Activated naive CD8-positive, alpha-beta T cell treated with anti-CD3 and anti-CD28 coated beads, Interleukin-2, amount 10 ng/mL, durations not matched to agents 7 days and 5 days (primary cell): ENCODE data around the gene SLC35F6. TPM values are rescaled to one million over a fixed set of nuclear protein-coding genes. Genes with fewer than 3 reads are reported as not detected.

ENCODE experiments used
- ATAC-seq: fragments of 150-1000 bp; cut with Tn5 transposase; one replicate; pipeline ENCODE4 v1.10.0; 2021; ENCODE audit warnings: low read depth, moderate library complexity
- POLR2A ChIA-PET: fragments of 350-600 bp; sonication (Branson Sonifier 250); formaldehyde crosslinking; loops from one replicate; lab custom pipeline; 2021; ENCODE audit warnings: antibody characterized with exemption; lab: Charles Lee
- DNase-seq: peaks from one replicate; pipeline ENCODE4 v3.0.0; 2021
- H3K27ac Mint-ChIP-seq: one replicate; pipeline ENCODE4 v1.8.0; 2022; ENCODE audit warnings: mild to moderate bottlenecking, mixed read lengths
- H3K27me3 Mint-ChIP-seq: one replicate; pipeline ENCODE4 v1.8.0; 2022; ENCODE audit warnings: mild to moderate bottlenecking, moderate library complexity, mixed read lengths
- H3K36me3 Mint-ChIP-seq: one replicate; pipeline ENCODE4 v1.8.0; 2021; ENCODE audit warnings: mild to moderate bottlenecking, mixed read lengths
- H3K4me1 Mint-ChIP-seq: one replicate; pipeline ENCODE4 v1.8.0; 2021; ENCODE audit warnings: mixed read lengths
- H3K4me3 Mint-ChIP-seq: one replicate; pipeline ENCODE4 v1.8.0; 2022; ENCODE audit warnings: mild to moderate bottlenecking, moderate library complexity, mixed read lengths
- H3K9me3 Mint-ChIP-seq: one replicate; pipeline ENCODE4 v1.8.0; 2021; ENCODE audit warnings: mixed read lengths
- total RNA-seq, 2 experiments: library from RNA; stranded (reverse); gene quantifications; one replicate each; pipeline ENCODE4 v1.2.3, GENCODE V29; 2021

SLC35F6 gene
- total RNA-seq, 2 experiments from 2014 or later, result 19.5 to 19.7 TPM

DNA sequence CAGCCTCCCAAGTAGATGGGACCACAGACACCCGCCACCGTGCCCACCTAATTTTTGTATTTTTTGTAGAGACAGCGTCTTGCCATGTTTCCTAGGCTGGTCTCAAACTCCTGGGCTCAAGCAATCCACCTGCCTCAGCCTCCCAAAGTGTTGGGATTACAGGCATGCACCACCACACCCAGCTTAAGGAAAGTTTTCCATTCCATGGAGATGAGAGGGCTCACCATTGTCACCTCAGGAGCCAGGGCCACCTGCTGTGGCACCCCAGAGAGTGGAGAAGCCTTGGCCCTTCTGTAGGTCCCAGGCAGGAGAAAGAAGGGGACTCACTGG is 4.6 kb downstream of the SLC35F6 start:
- Mint-ChIP-seq H3K36me3 (peaks cover 5% of the 10 kb centered on the region), H3K4me3 (peak overlapping the region; percentile 48), H3K9me3 (no peaks in the 10 kb centered on the region), H3K27me3 (no peaks in the 10 kb centered on the region), H3K27ac (peak overlapping the region; percentile 50), H3K4me1 (peaks cover 57% of the 10 kb centered on the region)
- DNase-seq (no peak), ATAC-seq (no peak)
- POLR2A ChIA-PET, result interaction anchor here (1.3 to 1.4 kb wide), 3 partner anchors 10 to 282 kb away, joined by 3 to 7 read pairs (median 3); partner anchors contain the start of gene CENPA

DNA sequence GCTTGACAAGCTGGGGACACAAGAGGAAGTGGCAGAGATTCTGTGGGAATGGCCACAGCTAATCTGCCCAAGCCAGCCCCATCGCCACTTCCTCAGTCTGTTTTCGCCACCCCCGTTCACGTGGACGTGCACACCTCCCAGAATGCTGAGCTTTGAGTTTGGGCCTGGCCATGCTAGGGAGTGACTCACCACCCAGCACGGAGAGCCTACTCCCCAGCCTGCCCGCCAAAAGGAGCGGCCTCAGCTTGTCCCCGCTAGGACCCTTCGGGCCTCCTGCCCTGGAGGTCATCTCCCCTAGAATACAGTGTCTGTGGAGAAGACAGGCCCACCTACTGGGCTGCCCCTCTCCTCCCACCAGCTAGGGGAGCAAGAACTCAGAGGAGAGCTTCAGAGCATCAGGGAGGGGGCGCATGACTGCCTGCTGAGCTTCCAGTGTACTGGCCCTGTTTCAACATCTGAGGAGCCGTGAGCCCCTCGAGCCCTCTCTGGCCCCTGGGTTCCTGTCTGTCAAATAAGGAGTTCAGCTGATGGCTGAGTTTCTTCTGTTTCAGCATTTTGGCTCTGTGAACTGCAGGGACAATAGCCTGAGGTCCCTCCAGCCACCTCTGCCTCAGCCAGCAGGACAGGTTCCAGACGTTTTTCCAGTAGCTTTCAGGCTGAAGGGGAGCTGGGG is 5.1 kb downstream of the SLC35F6 start:
- H3K27me3 Mint-ChIP-seq, result no peaks in the 10 kb centered on the region
- peak overlapping the region; percentile 48 for H3K4me3 Mint-ChIP-seq
- DNase-seq (peak; percentile 50), ATAC-seq (peak; percentile 49)
- peaks cover 57% of the 10 kb centered on the region for H3K4me1 Mint-ChIP-seq
- peaks cover 5% of the 10 kb centered on the region for H3K36me3 Mint-ChIP-seq
- H3K9me3 Mint-ChIP-seq, result no peaks in the 10 kb centered on the region
- POLR2A ChIA-PET, result interaction anchor here (1.3 to 1.4 kb wide), 3 partner anchors 11 to 281 kb away, joined by 3 to 7 read pairs (median 3); partner anchors contain the start of gene CENPA
- H3K27ac Mint-ChIP-seq, result peak overlapping the region; percentile 50

DNA sequence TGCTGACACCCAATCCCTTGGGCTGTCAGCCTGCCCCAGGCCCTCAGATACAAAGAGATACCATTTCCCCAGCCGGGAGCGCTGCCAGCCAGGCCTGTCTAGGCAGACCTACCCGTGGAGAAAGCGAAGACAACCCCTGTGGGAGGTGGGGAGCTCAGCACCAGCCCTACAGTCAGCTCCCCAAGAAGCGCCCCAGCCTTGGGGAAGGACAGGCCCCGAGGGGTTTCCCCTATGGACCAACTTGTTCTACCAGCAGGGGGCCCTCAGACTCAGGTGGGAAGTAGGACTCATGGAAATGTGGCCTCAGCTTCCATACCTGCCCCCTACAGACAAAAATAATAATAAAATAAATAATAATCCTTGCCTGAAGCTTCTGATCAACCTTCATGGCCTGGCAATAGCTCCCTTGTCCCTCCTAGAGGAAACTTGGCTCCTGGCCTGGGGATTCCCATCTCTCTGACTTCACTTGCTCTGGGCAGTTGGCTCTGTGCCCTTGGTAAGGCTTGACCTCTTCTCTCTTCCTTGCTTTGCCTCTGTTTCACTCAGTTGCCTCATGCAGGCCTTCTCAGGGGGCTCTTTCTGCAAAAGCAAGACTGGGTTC is 7.0 kb downstream of the SLC35F6 start:
- H3K27ac Mint-ChIP-seq, result peak overlapping the region; percentile 19
- no peaks in the 10 kb centered on the region for H3K27me3 Mint-ChIP-seq
- H3K36me3 Mint-ChIP-seq, result peaks cover 4% of the 10 kb centered on the region
- H3K4me3 Mint-ChIP-seq, result peak overlapping the region; percentile 1
- DNase-seq (no peak), ATAC-seq (no peak)
- POLR2A ChIA-PET, result no interaction called here
- peaks cover 45% of the 10 kb centered on the region for H3K4me1 Mint-ChIP-seq
- no peaks in the 10 kb centered on the region for H3K9me3 Mint-ChIP-seq

DNA sequence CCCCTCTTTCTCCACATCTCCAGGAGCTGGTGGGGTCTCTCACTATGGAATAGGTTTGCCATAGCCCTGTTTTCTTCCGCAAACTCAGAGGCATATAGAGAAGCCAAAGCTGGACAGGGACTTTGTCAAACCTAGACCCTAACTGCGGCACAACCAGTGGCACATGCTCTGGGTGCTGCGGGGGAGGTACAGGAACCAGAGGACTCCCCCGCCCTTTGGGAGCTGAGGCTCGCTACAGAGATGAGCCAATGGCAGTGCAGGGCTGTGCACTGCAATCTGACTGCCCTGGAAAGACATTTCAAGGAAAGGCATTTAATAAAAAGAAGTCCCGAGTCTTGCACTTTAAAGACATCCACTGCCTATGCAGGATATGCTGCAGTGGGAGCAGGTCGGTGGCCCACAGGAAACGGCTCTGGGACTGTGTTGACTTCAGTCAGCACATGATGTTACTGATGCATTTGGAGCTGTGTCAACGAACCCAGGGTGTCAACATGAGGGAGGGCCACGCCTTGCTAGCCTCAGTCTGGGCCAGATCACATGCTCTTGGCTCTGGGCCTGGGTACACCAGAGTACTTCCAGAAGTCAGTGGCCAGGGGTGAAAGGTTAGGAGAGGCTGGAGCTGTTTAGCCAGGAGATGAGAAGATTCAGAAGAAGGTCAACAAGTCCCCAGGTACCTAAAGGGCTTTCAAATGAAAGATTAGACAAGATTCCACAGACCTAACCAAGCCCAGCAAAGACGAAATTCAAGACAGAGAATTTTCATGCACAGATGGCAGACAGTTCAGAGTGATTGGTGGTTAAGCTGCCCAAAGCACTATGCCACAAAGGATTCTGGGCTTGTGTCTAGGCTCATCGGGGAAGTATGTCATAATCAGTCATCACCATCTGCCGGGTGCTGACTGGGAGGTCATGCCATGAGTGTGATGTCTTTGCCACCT is 8.2 kb downstream of the SLC35F6 start:
- Mint-ChIP-seq H3K4me1 (peaks cover 49% of the 10 kb centered on the region), H3K27ac (peak overlapping the region; percentile 95), H3K36me3 (peaks cover 7% of the 10 kb centered on the region), H3K9me3 (no peaks in the 10 kb centered on the region), H3K4me3 (peak overlapping the region; percentile 73), H3K27me3 (no peaks in the 10 kb centered on the region)
- ATAC-seq, result peak; percentile 88
- POLR2A ChIA-PET, result interaction anchor here (0.5 to 1.3 kb wide), 3 partner anchors 9 to 59 kb away, joined by 3 to 8 read pairs (median 3); partner anchors contain the start of genes CENPA and SLC35F6
- DNase-seq, result no peak

DNA sequence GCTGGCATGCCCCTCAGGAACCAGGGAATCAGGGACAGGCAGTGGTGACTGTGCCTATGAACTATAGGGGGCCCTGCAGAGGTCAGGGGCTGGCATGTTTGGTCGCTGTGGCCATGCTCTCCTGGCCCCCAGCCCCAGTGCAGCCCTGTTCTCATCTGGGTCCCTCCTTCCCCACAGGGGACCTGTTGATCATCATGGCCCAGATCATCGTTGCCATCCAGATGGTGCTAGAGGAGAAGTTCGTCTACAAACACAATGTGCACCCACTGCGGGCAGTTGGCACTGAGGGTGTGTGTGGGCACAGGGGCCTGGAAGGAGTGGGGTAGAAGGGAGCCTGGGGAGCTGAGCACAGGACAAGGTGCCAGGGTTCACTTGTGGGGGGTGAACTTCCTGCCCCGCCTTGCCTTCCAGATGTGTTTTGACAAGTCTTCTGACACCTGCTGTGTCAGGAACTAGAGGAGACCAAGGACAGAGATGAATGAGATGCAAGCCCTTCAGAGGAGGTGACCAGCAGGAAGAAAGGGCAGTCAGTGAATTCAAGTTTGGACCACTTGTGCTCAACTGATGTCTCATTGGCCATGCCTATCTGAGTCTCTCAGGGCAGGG is 12.2 kb downstream of the SLC35F6 start:
- Mint-ChIP-seq H3K9me3 (no peaks in the 10 kb centered on the region), H3K36me3 (peaks cover 25% of the 10 kb centered on the region), H3K27ac (peak overlapping the region; percentile 53), H3K4me1 (peaks cover 24% of the 10 kb centered on the region), H3K27me3 (no peaks in the 10 kb centered on the region), H3K4me3 (no peak overlapping the region)
- POLR2A ChIA-PET, result no interaction called here
- no peak for DNase-seq
- ATAC-seq, result no peak

GRCh38 chr2:26778098-26778497 is 14.0 kb downstream of the SLC35F6 start:
- no peak for ATAC-seq
- no peak overlapping the region for H3K4me3 Mint-ChIP-seq
- no peaks in the 10 kb centered on the region for H3K27me3 Mint-ChIP-seq
- H3K36me3 Mint-ChIP-seq, result peaks cover 24% of the 10 kb centered on the region
- peaks cover 7% of the 10 kb centered on the region for H3K4me1 Mint-ChIP-seq
- H3K27ac Mint-ChIP-seq, result no peak overlapping the region
- POLR2A ChIA-PET, result no interaction called here
- DNase-seq, result no peak
- no peaks in the 10 kb centered on the region for H3K9me3 Mint-ChIP-seq

DNA sequence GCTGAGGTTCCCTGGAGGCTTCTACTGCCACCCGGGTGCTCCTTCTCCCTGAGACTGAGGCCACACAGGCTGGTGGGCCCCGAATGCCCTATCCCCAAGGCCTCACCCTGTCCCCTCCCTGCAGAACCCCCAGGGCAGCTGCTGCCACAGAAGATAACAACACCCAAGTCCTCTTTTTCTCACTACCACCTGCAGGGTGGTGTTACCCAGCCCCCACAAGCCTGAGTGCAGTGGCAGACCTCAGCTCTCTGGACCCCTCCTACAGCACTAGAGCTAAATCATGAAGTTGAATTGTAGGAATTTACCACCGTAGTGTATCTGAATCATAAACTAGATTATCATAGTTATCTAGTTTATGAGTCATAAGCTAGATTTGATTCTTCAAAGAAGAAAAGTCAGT is 14.4 kb downstream of the SLC35F6 start:
- ATAC-seq (no peak), DNase-seq (no peak)
- Mint-ChIP-seq H3K9me3 (no peaks in the 10 kb centered on the region), H3K36me3 (peaks cover 24% of the 10 kb centered on the region), H3K4me3 (no peak overlapping the region), H3K4me1 (peaks cover 7% of the 10 kb centered on the region), H3K27me3 (no peaks in the 10 kb centered on the region), H3K27ac (no peak overlapping the region)
- POLR2A ChIA-PET, result no interaction called here

DNA sequence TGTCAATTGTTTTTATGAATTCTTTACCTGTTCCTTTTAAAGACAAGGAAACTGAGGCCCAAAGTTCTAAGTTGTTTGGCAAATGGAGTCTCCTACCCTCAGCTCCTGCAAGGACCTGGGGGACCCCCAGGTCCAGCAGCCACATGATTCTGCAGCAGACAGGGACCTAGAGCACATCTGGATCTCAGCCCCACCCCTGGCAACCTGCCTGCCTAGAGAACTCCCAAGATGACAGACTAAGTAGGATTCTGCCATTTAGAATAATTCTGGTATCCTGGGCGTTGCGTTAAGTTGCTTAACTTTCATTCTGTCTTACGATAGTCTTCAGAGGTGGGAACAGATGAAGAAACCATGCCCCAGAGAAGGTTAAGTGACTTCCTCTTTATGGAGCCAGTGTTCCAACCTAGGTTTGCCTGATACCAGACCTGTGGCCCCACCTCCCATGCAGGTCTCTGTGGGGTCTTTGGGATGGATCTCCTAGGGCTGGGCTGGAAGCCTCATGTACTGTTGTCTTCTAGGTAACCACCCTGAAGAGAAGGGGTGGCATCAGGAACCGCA is 16.2 kb downstream of the SLC35F6 start:
- POLR2A ChIA-PET, result no interaction called here
- peaks cover 6% of the 10 kb centered on the region for H3K4me1 Mint-ChIP-seq
- DNase-seq, result no peak
- no peak overlapping the region for H3K4me3 Mint-ChIP-seq
- peaks cover 24% of the 10 kb centered on the region for H3K36me3 Mint-ChIP-seq
- no peak for ATAC-seq
- no peaks in the 10 kb centered on the region for H3K9me3 Mint-ChIP-seq
- H3K27ac Mint-ChIP-seq, result no peak overlapping the region
- H3K27me3 Mint-ChIP-seq, result no peaks in the 10 kb centered on the region

GRCh38 chr2:26782876-26783704 is 19.0 kb downstream of the SLC35F6 start:
- Mint-ChIP-seq H3K27ac (no peak overlapping the region), H3K4me3 (no peak overlapping the region), H3K36me3 (peaks cover 30% of the 10 kb centered on the region), H3K27me3 (no peaks in the 10 kb centered on the region), H3K4me1 (peaks cover 13% of the 10 kb centered on the region), H3K9me3 (no peaks in the 10 kb centered on the region)
- DNase-seq (no peak), ATAC-seq (no peak)
- POLR2A ChIA-PET, result interaction anchor here (0.7 to 0.8 kb wide), 2 partner anchors 17 to 437 kb away, joined by 4 read pairs; no protein-coding TSS in a partner anchor

DNA sequence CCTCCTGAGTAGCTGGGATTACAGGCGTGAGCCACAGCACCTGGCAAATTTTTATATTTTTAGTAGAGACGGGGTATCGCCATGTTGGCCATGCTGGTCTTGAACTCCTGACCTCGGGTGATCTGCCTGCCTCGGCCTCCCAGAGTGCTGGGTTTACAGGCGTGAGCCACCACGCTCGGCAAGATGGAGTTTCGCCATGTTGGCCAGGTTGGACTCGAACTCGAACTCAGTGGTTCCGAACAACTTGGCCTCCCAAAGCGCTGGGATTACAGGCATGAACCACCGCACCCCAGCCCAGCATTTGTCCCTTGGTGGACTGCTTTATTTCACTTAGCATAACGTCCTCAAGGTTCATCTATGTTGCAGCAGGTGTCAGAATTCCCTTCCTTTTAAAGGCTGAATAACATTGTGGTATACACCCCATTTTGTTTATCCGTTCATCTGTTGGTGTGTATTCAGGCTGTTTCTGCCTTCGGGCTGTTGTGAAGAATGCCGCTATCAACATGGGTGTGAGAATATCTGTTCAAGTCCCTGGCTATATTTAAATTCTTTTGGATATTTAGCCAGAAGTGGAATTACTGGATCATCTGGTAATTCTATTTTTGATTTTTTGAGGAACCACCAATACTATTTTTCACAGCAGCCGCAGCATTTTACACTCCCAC is 20.6 kb downstream of the SLC35F6 start:
- H3K4me3 Mint-ChIP-seq, result peak overlapping the region; percentile 81
- no peak for DNase-seq
- POLR2A ChIA-PET, result no interaction called here
- peaks cover 37% of the 10 kb centered on the region for H3K36me3 Mint-ChIP-seq
- no peaks in the 10 kb centered on the region for H3K27me3 Mint-ChIP-seq
- H3K27ac Mint-ChIP-seq, result peak overlapping the region; percentile 86
- H3K9me3 Mint-ChIP-seq, result peaks cover 1% of the 10 kb centered on the region
- H3K4me1 Mint-ChIP-seq, result peaks cover 26% of the 10 kb centered on the region
- ATAC-seq, result no peak

- no peaks in the 10 kb centered on the region for H3K27me3 Mint-ChIP-seq
- H3K27ac Mint-ChIP-seq, result peak within 1 kb of the TSS; percentile 86
- H3K4me3 Mint-ChIP-seq, result peak within 1 kb of the TSS; percentile 95
- peaks cover 37% of the 10 kb centered on the region for H3K36me3 Mint-ChIP-seq
- H3K4me1 Mint-ChIP-seq, result peaks cover 30% of the 10 kb centered on the region
- H3K9me3 Mint-ChIP-seq, result peaks cover 4% of the 10 kb centered on the region
- POLR2A ChIA-PET, result interaction anchor here (0.5 to 2.6 kb wide), 8 partner anchors 11 to 1361 kb away, joined by 3 to 10 read pairs (median 6); partner anchors contain the start of gene SLC35F6
- peak; percentile 100 for ATAC-seq
- DNase-seq, result peak; percentile 92
Observed at GRCh38 chr2:26785431-26786206, 21.5 kb downstream of the SLC35F6 start, which contains the start of gene CENPA. CENPA (plus strand) TSS chr2:26786056; CDS start chr2:26786197, 141 bp downstream.
